Cardiac septum (tissue), 1 donor: ENCODE measurements around the gene CLN6. TPM values are rescaled to one million over a fixed set of nuclear protein-coding genes. Genes with fewer than 3 reads are reported as not detected.

Experiments used
- DNase-seq: peaks from one replicate; pipeline ENCODE4 v3.0.0-alpha.2; 2020; ENCODE audit warnings: low spot score
- intact Hi-C: fragments of 100-400 bp; cut with DNase I; formaldehyde crosslinking; loops from one replicate; pipeline ENCODE4 v1.14.0; 2022
- total RNA-seq: library from RNA; stranded (reverse); fragmentation: NEBNext Ultra II Directional; extraction: Animal tissue kit (Norgen Biotek cat#: 25700); gene quantifications from one replicate; pipeline ENCODE4 v1.2.1, GENCODE V29; 2021
- donor health status: DM: no; HTN: no; CAD: no.

CLN6 gene
- total RNA-seq, 1 donor from 2014 or later = 8.5 TPM

GRCh38 chr15:68199340-68199739, 30.2 kb downstream of the CLN6 start:
- intact Hi-C loops = no loop called here
- no peak for DNase-seq

GRCh38 chr15:68197661-68198437, 31.7 kb downstream of the CLN6 start:
- no peak for DNase-seq
- intact Hi-C loops = no loop called here

DNA sequence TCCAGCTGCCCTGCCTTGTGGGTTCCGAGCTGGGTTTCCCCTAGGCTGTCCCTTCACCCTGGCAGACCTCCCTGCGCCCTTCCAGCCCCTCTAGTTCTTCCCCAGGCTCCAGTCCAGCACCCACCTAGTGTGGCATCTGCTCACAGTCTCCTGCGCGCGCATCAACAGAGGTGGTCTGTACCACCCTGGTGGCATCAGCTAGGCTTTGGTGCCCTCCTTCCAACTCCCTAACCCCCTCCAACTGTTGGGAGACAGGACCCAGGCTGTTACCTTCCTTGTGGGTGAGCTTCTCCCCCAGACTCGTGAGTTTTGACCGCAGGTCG, 32.4 kb downstream of the CLN6 start:
- DNase-seq = no peak
- intact Hi-C loops = no loop called here

GRCh38 chr15:68196445-68197169, 32.9 kb downstream of the CLN6 start:
- intact Hi-C loops = no loop called here

GRCh38 chr15:68195336-68196112, 34.0 kb downstream of the CLN6 start:
- intact Hi-C loops = no loop called here
- DNase-seq = no peak

More at GRCh38 chr15:68196445-68197169, 32.9 kb downstream of the CLN6 start:
- no peak for DNase-seq

DNA sequence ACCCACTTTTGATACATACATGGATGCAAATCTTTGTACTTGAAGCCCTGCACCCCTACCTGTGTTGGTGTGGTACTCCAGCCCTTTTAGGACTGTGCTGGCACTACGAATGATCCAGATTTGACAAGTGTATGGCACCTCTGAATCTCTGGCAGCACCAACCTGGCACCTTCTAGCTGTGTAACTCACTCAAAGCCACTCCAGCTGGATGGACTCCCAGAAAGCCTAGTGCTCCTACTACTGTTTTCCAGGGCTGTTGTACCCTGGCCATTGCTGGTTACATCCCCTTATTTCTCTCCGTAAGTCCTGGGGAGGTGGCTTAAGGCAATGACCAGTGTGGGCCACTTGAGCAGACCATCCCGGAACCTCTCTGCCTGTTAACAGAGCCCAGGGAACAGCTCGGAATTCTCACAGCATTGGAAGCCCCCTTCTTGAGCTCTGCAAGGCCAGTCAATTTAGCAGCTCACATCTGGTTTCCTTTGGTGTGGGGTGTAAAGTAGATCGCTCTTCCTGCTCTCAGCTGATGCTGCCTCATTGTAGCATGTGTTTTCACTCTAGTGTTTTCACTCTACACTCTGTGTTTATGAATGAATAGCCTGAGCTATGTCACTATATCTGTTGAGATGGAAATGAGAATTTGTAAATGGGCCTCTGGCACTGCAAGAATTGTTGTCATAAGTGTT, 36.6 kb downstream of the CLN6 start:
- no peak for DNase-seq
- intact Hi-C loops = no loop called here

- DNase-seq = no peak
- intact Hi-C loops = no loop called here
These were observed 37.4 kb downstream of the CLN6 start for GRCh38 chr15:68192117-68192516.

DNA sequence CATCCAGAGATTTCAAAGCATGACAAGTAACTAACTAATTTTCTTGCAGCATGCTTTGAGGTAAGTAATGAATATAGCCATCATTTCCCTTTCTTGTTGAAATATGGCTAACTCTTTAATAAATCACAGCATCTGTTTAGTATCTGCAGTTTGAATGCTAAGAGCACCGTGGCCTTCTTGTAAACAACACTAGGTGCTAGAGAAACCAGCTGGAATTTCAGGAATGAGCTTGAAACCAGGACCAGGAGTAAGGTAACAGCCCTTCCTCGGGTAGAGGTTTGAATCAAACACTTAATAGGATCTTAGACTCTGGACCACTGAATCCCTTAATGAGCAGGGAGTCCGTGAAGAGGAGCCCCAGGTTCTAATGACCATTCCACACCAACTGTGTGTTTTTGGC, 38.0 kb downstream of the CLN6 start:
- DNase-seq = no peak
- intact Hi-C loops = no loop called here

GRCh38 chr15:68190048-68190447, 39.5 kb downstream of the CLN6 start:
- DNase-seq = no peak
- intact Hi-C loops = no loop called here

- intact Hi-C loops = no loop called here
- no peak for DNase-seq
These were observed 40.9 kb downstream of the CLN6 start for GRCh38 chr15:68188647-68189046.

GRCh38 chr15:68187559-68187958, 42.0 kb downstream of the CLN6 start:
- no peak for DNase-seq
- intact Hi-C loops = no loop called here

DNA sequence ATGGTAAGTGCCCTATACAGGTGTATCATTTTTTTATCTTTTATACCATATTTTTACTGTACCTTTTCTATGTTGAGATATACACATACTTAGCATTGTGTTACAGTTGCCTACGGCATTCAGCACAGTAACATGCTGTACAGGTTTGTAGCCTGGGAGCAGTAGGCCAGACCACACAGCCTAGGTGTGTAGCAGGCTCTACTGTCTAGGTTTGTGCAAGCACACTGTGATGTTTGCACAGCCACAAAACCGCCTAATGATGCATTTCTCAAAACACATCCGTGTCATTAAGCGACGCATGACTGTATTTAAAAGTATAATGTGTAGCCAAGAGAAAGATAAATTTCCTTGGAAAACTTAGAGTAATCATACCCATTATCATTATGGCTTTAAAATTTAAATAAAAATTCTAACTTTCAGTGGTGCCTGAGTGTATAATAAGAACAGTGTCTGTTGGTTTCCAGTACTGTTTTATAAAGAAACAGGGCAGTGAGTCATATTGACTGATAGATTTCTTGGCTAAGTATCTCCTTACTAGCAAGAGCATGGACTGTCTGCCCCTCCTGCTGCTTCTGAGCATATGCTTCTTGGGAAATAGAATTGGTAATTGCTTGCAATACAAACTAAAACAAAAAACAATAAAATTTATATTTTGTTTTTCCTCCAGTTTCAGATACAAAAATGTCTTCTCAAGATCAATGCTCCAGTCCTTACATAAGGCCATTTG, 42.7 kb downstream of the CLN6 start:
- no peak for DNase-seq
- intact Hi-C loops = no loop called here

DNA sequence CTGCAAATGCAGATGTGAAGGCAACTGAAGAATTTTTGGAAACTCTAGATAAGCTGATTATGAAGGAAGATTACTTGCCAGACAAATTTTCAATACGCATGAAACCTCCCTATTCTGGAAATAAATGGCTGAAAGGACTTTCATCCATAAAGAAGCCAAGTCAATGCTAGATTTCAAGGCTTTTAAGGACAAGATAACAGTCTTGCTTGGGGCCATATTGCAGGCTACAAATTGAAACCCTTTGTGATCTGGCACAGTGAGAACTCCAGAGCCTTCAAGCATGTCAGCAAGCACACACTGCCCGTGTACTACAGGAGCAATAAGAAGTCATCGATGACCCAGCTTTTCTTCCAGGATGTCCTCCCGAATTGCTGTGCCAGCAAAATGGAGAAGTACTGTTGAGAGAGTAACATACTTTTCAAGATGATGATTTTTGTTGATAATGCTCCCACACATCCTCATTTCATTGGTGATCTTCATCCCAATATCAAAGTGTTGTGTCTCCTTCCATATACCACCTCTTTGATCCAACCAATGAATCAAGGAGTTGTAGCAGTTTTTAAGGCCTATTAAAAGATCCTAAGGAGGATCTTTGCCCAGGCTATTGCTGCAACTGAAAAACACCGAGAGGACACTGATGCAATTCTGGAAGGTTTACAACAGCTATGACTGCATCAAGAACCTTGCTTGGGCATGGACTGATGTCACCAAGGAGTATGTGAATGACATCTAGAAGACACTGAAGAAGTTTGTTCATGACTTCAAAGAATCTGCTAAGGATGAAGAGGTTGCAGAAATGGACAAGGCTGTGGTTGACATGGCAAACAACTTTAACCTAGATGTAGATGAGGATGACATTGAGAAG, 44.7 kb downstream of the CLN6 start:
- intact Hi-C loops = no loop called here
- DNase-seq = no peak

DNA sequence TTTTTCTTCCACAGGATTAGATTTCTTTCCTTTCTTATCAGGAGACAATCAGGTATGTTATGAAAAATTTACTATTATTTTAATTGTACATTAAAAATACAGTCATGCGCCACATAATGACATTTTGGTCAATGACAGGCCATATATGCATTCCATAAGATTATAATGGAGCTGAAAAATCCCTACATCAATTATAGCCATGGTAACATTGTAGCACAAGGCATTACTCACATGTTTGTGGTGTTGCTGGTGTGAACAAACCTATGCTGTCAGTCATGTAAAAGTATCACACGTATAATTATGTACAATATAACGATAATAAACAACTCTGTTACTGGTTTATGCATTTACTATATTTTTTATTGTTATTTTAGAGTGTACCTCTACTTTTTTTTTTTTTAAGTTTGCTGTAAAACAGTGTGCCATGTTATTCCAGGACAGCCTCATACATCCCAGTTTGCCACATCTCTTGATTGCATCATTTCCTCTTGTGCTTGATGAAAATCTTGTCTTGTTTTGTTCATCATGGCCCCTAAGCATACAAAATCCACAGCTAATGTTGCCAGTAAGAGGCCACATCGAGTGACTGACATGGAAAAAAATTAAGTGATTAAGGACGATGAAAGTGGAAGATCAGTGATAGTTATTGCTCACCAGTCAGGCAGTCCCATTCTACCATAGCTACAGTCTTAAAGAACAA, 45.8 kb downstream of the CLN6 start:
- no peak for DNase-seq
- intact Hi-C loops = no loop called here

DNA sequence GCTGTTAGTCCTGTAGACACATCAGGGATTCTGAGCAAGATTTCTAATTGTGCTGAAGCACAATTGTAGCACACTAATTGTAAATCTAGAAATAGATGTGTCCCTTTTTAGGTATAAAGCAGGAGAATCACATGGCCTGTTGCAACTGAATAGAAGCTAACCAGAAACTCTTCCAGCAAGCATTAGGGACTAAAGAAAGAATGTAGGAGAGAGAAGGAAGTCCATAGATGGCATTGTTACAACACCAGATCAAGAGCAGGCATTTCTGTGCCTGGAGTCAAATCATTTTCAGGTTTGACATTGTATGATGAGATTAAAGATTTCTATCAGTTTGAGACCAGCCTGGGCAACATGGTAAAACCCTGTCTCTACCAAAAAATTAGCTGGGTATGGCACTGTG, 51.8 kb downstream of the CLN6 start:
- intact Hi-C loops = no loop called here
- no peak for DNase-seq

DNA sequence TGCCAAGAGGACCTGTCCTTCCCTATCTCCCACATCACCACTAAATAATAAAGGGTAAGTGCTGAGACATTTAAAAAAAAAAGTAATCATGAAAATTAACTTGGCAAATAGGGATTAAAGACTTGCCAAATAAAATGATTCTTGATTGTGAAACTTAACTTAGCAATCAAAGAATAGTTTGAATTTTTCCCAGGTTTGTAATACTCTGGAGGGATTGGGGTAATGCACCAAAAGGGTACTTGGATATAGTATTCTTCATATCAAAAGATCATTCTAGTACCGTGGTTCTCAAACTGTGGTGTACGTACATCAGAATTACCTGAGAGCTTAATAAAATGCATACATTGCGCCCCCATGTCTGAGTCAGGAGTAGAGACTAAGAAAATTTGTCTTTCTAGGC, 52.9 kb downstream of the CLN6 start:
- intact Hi-C loops = no loop called here
- no peak for DNase-seq

DNA sequence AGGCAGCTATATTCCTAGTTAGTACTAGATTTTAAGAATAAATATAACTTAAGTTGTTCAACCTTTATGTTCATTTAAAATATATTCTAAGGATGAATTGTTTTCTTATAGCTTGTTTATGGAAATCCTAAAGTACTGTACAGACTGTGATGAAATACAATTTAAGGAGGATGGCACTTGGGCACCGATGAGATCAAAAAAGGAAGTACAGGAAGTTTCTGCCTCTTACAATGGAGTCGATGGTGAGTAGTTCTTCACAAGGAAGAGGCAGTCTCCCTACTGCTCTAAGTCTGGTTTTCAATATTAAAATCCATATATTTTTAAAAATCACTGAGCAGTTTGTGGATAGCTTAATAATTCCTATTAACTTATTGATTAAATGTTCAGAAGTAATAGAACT, 54.0 kb downstream of the CLN6 start:
- no peak for DNase-seq
- intact Hi-C loops = no loop called here

GRCh38 chr15:68173119-68173518, 56.4 kb downstream of the CLN6 start:
- no peak for DNase-seq
- intact Hi-C loops = no loop called here
